ENCODE measurements around the gene UBE2Q1.

GRCh38 chr1:154502066-154502743 lies 56.3 kb downstream of the UBE2Q1 start, which contains the start of the genes SHE and TDRD10:
- TF ChIP-seq CTCF (IDR thresholded peaks at IDR 0.05) (no peak), EP300 (IDR thresholded peaks at IDR 0.05) (no peak), POLR2A (IDR thresholded peaks at IDR 0.05) (no peak)

Data from suprapubic skin (tissue), 3 donors.